Peyer's patch (tissue), 4 donors: ENCODE data around the gene SUMO1.

ENCODE experiments used
- POLR2A ChIP-seq, 2 donors: fragments of 450-650 bp; IDR thresholded peaks; one replicate each; pipeline ENCODE4 v1.5.1; 2017; ENCODE audit warnings: antibody characterized with exemption in 2 of 2, mild to moderate bottlenecking in 2 of 2, moderate library complexity in 2 of 2
- TF ChIP-seq, protein P1 (sequence below), 6 experiments: fragments of 450-650 bp in 4 of 6; fragments of 200-600 bp in 2 of 6; sonication (generic) in 1 of 6; IDR thresholded peaks; one replicate each; pipeline ENCODE4 v1.5.1; 2017 to 2019; ENCODE audit warnings: antibody characterized with exemption in 6 of 6, mild to moderate bottlenecking in 3 of 6, moderate library complexity in 1 of 6

DNA sequence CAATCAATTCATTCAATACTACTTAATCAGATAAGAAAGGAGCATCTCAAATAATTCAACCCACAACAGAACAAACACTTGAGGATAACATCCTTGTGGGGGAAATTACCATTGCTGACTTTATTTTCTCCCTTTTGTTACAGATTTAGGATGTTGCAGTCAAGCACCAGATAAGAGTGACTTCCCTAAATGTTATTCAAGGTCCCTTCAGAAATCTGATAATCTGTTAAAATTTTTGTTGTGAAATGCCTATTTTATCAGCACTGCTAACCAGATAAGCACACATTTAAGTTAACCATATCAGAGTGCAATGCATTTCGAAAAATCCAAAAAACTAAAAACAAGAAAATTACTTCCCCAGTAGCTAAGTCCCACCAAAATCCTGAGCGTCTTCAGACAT is 33.5 kb downstream of the SUMO1 start:
- TF ChIP-seq, protein P1, sequence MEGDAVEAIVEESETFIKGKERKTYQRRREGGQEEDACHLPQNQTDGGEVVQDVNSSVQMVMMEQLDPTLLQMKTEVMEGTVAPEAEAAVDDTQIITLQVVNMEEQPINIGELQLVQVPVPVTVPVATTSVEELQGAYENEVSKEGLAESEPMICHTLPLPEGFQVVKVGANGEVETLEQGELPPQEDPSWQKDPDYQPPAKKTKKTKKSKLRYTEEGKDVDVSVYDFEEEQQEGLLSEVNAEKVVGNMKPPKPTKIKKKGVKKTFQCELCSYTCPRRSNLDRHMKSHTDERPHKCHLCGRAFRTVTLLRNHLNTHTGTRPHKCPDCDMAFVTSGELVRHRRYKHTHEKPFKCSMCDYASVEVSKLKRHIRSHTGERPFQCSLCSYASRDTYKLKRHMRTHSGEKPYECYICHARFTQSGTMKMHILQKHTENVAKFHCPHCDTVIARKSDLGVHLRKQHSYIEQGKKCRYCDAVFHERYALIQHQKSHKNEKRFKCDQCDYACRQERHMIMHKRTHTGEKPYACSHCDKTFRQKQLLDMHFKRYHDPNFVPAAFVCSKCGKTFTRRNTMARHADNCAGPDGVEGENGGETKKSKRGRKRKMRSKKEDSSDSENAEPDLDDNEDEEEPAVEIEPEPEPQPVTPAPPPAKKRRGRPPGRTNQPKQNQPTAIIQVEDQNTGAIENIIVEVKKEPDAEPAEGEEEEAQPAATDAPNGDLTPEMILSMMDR (IDR thresholded peaks at IDR 0.05) = no peak
- TF ChIP-seq POLR2A (IDR thresholded peaks at IDR 0.05) = no peak
